HL-60 (cell line): ENCODE results near the gene MAPK12.
A peak's percentile ranks its signal among the peaks of the same experiment; 100 is the strongest.

Experiments
- DNase-seq, 2 experiments: peaks; one replicate each; pipeline ENCODE4 v3.0.0-alpha.2; 2010 to 2020; ENCODE audit warnings: low read depth in 1 of 2, low spot score in 1 of 2
- H3K27ac ChIP-seq: fragments of 250-450 bp; sonication (Bioruptor Pico); replicated peaks from 2 replicates; pipeline ENCODE4 v1.5.1; 2020; ENCODE audit warnings: mild to moderate bottlenecking, moderate library complexity
- H3K27me3 ChIP-seq: fragments of 250-450 bp; sonication (Bioruptor Pico); 2 replicates; pipeline ENCODE4 v1.5.1; 2021; ENCODE audit warnings: mild to moderate bottlenecking, moderate library complexity; ENCODE audit not compliant: insufficient read depth, poor library complexity, severe bottlenecking
- H3K4me3 ChIP-seq: replicated peaks from 2 replicates; pipeline ENCODE4 v1.5.1; 2011; ENCODE audit warnings: mild to moderate bottlenecking, control low read depth, low read length; ENCODE audit not compliant: insufficient read depth
- GABPA ChIP-seq: IDR thresholded peaks from 2 replicates; pipeline ENCODE4 v1.6.1; 2012; ENCODE audit warnings: low read depth
- POLR2AphosphoS5 ChIP-seq: IDR thresholded peaks from 2 replicates; pipeline ENCODE4 v1.6.1; 2012; ENCODE audit warnings: low read depth
- SPI1 ChIP-seq: IDR thresholded peaks from 2 replicates; pipeline ENCODE4 v1.6.1; 2012; ENCODE audit warnings: low read depth, mild to moderate bottlenecking, borderline replicate concordance
- TF ChIP-seq, protein P1 (sequence below): IDR thresholded peaks from 2 replicates; pipeline ENCODE4 v1.6.1; 2012; ENCODE audit warnings: low read depth; ENCODE audit not compliant: insufficient replicate concordance
- TF ChIP-seq, protein P2 (sequence below): IDR thresholded peaks from one replicate; pipeline ENCODE4 v1.5.1; 2011; ENCODE audit warnings: low read length, control low read depth, inconsistent platforms; ENCODE audit not compliant: insufficient read depth

MAPK12 gene

DNA sequence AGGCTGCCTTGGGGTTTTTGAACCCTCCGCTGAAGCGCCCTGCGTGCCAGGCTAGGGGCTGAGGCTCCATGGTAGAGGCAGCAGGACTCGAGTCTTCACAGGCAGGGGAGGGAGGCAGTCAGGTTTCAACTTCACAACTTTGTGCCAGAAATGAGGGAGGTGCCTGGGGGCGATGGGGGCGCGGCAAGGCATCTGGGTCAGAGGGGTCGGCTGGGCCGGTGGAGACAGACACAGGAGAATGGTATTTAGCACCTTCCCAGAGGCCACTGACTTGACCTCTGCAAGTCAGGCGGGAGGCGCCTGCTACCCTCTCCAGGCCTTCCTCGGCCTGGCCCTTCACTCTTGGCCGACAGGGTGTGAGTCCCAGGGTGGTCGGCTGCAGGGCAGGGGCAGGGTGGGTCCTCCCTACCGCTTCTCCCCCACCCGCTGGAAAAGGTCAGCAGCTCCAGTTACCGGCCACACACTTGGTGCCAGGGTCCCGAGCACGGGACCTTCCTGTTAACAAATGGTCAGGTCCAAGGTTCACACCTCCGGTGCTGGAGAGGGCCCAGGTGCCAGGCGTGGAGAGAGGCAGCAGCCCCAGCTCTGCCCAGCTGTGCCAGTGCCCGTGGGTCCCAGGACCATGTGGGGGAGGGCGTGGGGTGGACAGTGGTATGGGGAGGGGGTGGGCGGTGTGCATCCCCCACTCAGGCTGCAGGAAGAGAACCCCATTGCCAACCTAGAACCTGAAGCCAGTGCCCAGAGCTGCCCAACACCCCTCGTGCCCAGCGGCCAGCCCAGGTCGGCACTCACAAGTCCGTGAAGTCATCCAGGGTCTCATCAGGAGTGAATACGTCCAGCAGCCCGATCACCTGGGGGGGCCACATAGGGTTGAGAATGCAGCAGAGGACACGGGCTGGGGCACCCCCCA, 3.8 kb downstream of the MAPK12 start:
- TF ChIP-seq SPI1 (no peak), GABPA (no peak), POLR2AphosphoS5 (no peak; the same call in 1 of the 2 replicates)
- TF ChIP-seq, protein P1, sequence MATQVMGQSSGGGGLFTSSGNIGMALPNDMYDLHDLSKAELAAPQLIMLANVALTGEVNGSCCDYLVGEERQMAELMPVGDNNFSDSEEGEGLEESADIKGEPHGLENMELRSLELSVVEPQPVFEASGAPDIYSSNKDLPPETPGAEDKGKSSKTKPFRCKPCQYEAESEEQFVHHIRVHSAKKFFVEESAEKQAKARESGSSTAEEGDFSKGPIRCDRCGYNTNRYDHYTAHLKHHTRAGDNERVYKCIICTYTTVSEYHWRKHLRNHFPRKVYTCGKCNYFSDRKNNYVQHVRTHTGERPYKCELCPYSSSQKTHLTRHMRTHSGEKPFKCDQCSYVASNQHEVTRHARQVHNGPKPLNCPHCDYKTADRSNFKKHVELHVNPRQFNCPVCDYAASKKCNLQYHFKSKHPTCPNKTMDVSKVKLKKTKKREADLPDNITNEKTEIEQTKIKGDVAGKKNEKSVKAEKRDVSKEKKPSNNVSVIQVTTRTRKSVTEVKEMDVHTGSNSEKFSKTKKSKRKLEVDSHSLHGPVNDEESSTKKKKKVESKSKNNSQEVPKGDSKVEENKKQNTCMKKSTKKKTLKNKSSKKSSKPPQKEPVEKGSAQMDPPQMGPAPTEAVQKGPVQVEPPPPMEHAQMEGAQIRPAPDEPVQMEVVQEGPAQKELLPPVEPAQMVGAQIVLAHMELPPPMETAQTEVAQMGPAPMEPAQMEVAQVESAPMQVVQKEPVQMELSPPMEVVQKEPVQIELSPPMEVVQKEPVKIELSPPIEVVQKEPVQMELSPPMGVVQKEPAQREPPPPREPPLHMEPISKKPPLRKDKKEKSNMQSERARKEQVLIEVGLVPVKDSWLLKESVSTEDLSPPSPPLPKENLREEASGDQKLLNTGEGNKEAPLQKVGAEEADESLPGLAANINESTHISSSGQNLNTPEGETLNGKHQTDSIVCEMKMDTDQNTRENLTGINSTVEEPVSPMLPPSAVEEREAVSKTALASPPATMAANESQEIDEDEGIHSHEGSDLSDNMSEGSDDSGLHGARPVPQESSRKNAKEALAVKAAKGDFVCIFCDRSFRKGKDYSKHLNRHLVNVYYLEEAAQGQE = no peak
- TF ChIP-seq, protein P2, sequence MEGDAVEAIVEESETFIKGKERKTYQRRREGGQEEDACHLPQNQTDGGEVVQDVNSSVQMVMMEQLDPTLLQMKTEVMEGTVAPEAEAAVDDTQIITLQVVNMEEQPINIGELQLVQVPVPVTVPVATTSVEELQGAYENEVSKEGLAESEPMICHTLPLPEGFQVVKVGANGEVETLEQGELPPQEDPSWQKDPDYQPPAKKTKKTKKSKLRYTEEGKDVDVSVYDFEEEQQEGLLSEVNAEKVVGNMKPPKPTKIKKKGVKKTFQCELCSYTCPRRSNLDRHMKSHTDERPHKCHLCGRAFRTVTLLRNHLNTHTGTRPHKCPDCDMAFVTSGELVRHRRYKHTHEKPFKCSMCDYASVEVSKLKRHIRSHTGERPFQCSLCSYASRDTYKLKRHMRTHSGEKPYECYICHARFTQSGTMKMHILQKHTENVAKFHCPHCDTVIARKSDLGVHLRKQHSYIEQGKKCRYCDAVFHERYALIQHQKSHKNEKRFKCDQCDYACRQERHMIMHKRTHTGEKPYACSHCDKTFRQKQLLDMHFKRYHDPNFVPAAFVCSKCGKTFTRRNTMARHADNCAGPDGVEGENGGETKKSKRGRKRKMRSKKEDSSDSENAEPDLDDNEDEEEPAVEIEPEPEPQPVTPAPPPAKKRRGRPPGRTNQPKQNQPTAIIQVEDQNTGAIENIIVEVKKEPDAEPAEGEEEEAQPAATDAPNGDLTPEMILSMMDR = no peak
- no peak for DNase-seq

DNA sequence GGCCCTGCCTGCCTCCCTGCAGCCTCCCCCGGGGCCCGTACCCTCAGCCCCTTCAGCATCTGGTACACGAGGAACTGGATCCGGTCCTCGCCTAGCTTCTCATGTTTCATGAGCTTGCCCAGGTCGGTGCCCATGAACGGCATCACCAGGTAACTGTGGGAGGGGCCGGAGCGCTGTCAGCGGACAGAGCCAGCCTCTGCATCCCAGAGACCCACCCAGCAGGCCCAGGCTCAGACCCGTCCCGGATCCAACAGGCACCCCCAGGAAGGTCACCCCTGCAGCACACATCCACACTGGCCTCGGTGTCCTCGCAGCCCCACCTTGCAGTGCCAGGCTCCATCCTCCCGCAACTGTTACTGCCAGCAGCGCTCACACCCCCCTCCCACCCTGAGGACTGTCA, 4.4 kb downstream of the MAPK12 start:
- Histone ChIP-seq H3K4me3 (no peak overlapping the region), H3K27me3 (no peaks in the 10 kb centered on the region), H3K27ac (no peak overlapping the region)
- TF ChIP-seq POLR2AphosphoS5 = 0 out of 2 replicates have a peak, but pooled peaks have one; percentile 2
- TF ChIP-seq SPI1 = no peak
- TF ChIP-seq, protein P2 = no peak
- no peak for TF ChIP-seq GABPA
- TF ChIP-seq, protein P1 = no peak
- DNase-seq = no peak

More for the DNA sequence above, 3.8 kb downstream of the MAPK12 start:
- no peaks in the 10 kb centered on the region for H3K27me3 ChIP-seq
- no peak overlapping the region for H3K4me3 ChIP-seq
- no peak overlapping the region for H3K27ac ChIP-seq

DNA sequence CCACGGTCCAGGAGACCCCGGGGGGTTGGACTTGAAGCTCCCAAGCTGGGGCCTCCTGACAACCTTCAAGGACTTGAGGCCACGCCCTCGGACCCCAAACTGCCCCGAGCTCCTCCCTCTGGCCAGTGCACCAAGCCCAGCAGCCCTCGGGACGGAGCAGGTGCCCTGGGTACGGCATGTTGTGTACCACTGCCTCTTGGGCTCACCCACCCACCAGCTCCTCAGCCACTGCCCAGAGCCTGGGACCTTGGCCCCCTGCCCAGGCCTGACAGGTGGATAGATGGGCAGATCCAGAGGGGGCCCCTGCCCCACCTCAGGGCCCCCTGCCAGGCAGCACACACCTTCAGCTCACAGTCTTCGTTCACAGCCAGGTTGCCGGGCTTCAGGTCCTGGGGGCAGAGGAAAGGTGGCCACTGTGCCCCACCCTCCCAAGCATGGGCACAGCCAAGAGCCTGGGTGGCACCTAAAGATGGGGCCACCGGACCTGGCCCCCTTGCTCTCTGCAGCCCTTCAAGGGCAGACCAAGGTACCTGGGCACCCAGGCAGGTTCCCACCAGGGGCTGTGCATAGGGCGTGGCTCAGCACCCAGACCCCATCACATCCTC, 5.1 kb downstream of the MAPK12 start:
- Histone ChIP-seq H3K4me3 (no peak overlapping the region), H3K27ac (no peak overlapping the region), H3K27me3 (no peaks in the 10 kb centered on the region)
- DNase-seq = no peak
- TF ChIP-seq, protein P1 = no peak
- TF ChIP-seq, protein P2 = no peak
- TF ChIP-seq SPI1 (no peak), POLR2AphosphoS5 (no peak), GABPA (no peak)
